HepG2 (cell line): Measurements from ENCODE around the gene ATE1. TPM values are rescaled to one million over a fixed set of nuclear protein-coding genes. Genes with fewer than 3 reads are reported as not detected.

Source experiments
- AGO2 ChIP-seq: fragments of 200-400 bp; formaldehyde crosslinking; optimal IDR thresholded peaks from 2 replicates; pipeline ENCODE3; 2017; ENCODE audit warnings: mild to moderate bottlenecking, low read depth, low read length, moderate library complexity
- ATF5 ChIP-seq: sonication (generic); formaldehyde crosslinking; IDR thresholded peaks from 2 replicates; pipeline ENCODE4 v1.4.0; 2020; ENCODE audit warnings: mild to moderate bottlenecking, low read depth, missing genetic modification reagents
- BATF2 ChIP-seq: sonication (generic); formaldehyde crosslinking; IDR thresholded peaks from 2 replicates; pipeline ENCODE4 v1.8.0; 2022; ENCODE audit warnings: mild to moderate bottlenecking, missing genetic modification reagents, moderate library complexity
- E2F1 ChIP-seq: sonication (generic); formaldehyde crosslinking; IDR thresholded peaks from 2 replicates; pipeline ENCODE4 v1.5.0; 2020; ENCODE audit warnings: missing genetic modification reagents
- HOXA7 ChIP-seq: sonication (generic); formaldehyde crosslinking; IDR thresholded peaks from 2 replicates; pipeline ENCODE4 v1.8.1; 2022; ENCODE audit warnings: mild to moderate bottlenecking, missing genetic modification reagents, moderate library complexity
- LBX2 ChIP-seq: sonication (generic); formaldehyde crosslinking; IDR thresholded peaks from 2 replicates; pipeline ENCODE4 v1.5.0; 2020; ENCODE audit warnings: missing genetic modification reagents, mild to moderate bottlenecking, borderline replicate concordance
- MAF1 ChIP-seq: sonication (generic); formaldehyde crosslinking; IDR thresholded peaks from 2 replicates; pipeline ENCODE4 v1.5.0; 2020; ENCODE audit warnings: missing genetic modification reagents, borderline replicate concordance
- MIER3 ChIP-seq: IDR thresholded peaks from 2 replicates; pipeline ENCODE4 v1.6.1; 2016; ENCODE audit warnings: missing compliant biosample characterization, borderline replicate concordance
- MNT ChIP-seq: fragments of 450-650 bp; IDR thresholded peaks from 2 replicates; pipeline ENCODE4 v1.6.1; 2016
- MZF1 ChIP-seq: sonication (generic); formaldehyde crosslinking; IDR thresholded peaks from 2 replicates; pipeline ENCODE4 v1.8.1; 2023; ENCODE audit warnings: mild to moderate bottlenecking, missing genetic modification reagents, borderline replicate concordance
- NR1H2 ChIP-seq: sonication (generic); formaldehyde crosslinking; IDR thresholded peaks from 2 replicates; pipeline ENCODE4 v1.8.1; 2022; ENCODE audit warnings: low read depth, missing genetic modification reagents, borderline replicate concordance
- SNRNP70 ChIP-seq: fragments of 200-400 bp; formaldehyde crosslinking; IDR thresholded peaks from 2 replicates; pipeline ENCODE4 v1.6.1; 2017; ENCODE audit warnings: mild to moderate bottlenecking, low read depth, low read length, moderate library complexity
- SPEN ChIP-seq: sonication (generic); formaldehyde crosslinking; IDR thresholded peaks from 2 replicates; pipeline ENCODE4 v1.5.1; 2020; ENCODE audit warnings: low read depth, mild to moderate bottlenecking, missing genetic modification reagents
- SRSF1 ChIP-seq: fragments of 200-400 bp; formaldehyde crosslinking; optimal IDR thresholded peaks from 2 replicates; pipeline ENCODE3; 2017; ENCODE audit warnings: mild to moderate bottlenecking, low read depth, low read length, moderate library complexity
- TCF7 ChIP-seq: sonication (generic); IDR thresholded peaks from 2 replicates; pipeline ENCODE4 v1.6.1; 2016; ENCODE audit warnings: antibody characterized with exemption, low read depth
- U2AF2 ChIP-seq: fragments of 200-400 bp; formaldehyde crosslinking; IDR thresholded peaks from 2 replicates; pipeline ENCODE4 v1.6.1; 2017; ENCODE audit warnings: low read depth, mild to moderate bottlenecking, low read length
- XRCC5 ChIP-seq: fragments of 200-400 bp; formaldehyde crosslinking; optimal IDR thresholded peaks from 2 replicates; pipeline ENCODE3; 2017; ENCODE audit warnings: mild to moderate bottlenecking, low read length
- ZKSCAN1 ChIP-seq: fragments of 150-350 bp; IDR thresholded peaks from 2 replicates; pipeline ENCODE4 v1.6.1; 2014; ENCODE audit warnings: low read length
- ZNF275 ChIP-seq: sonication (generic); formaldehyde crosslinking; IDR thresholded peaks from 2 replicates; pipeline ENCODE4 v1.8.0; 2022; ENCODE audit warnings: missing genetic modification reagents, mild to moderate bottlenecking, inconsistent platforms, borderline replicate concordance
- ZNF292 ChIP-seq: sonication (generic); formaldehyde crosslinking; IDR thresholded peaks from 2 replicates; pipeline ENCODE4 v1.8.1; 2022; ENCODE audit warnings: mild to moderate bottlenecking, low read depth, missing genetic modification reagents, borderline replicate concordance
- ZNF331 ChIP-seq: sonication (generic); formaldehyde crosslinking; IDR thresholded peaks from 2 replicates; pipeline ENCODE4 v1.4.0; 2020; ENCODE audit warnings: missing genetic modification reagents
- ZNF501 ChIP-seq: sonication (generic); formaldehyde crosslinking; IDR thresholded peaks from 2 replicates; pipeline ENCODE4 v1.5.1; 2020; ENCODE audit warnings: mild to moderate bottlenecking, moderate library complexity, missing genetic modification reagents
- ZNF619 ChIP-seq: sonication (generic); formaldehyde crosslinking; IDR thresholded peaks from 2 replicates; pipeline ENCODE4 v1.4.0; 2020; ENCODE audit warnings: mild to moderate bottlenecking, missing genetic modification reagents
- ZNF703 ChIP-seq: sonication (generic); formaldehyde crosslinking; IDR thresholded peaks from 2 replicates; pipeline ENCODE4 v1.5.1; 2020; ENCODE audit warnings: missing genetic modification reagents, mild to moderate bottlenecking, moderate library complexity, borderline replicate concordance
- ZNF839 ChIP-seq: sonication (generic); formaldehyde crosslinking; IDR thresholded peaks from 2 replicates; pipeline ENCODE4 v1.4.0; 2020; ENCODE audit warnings: missing genetic modification reagents, mild to moderate bottlenecking, borderline replicate concordance
- ZSCAN25 ChIP-seq: sonication (generic); formaldehyde crosslinking; IDR thresholded peaks from 2 replicates; pipeline ENCODE4 v1.8.0; 2022; ENCODE audit warnings: mild to moderate bottlenecking, missing genetic modification reagents
- polyA plus RNA-seq, 8 experiments: library from polyadenylated mRNA; depleted of rRNA in 3 of 8; stranded (reverse) in 7 of 8; unstranded in 1 of 8; fragments of >200 nt; fragmentation: Illumina TruSeq in 4 of 8; extraction: Trizol in 4 of 8; gene quantifications; 2 replicates each; pipeline versions ENCODE4 v1.2.1 to v1.2.3, GENCODE V29; 2011 to 2016; ENCODE audit warnings: low read depth in 4 of 8, missing spikeins in 1 of 8, mixed read lengths in 1 of 8; ENCODE audit not compliant: insufficient read depth in 1 of 8
- total RNA-seq, 5 experiments: library from RNA; depleted of rRNA; stranded (reverse); fragments of >200 nt; fragmentation: Illumina TruSeq; extraction: Trizol; gene quantifications; 2 replicates each; pipeline ENCODE4 v1.2.3, GENCODE V29; 2016; ENCODE audit warnings: low read depth in 1 of 5

The ATE1 gene
- total and polyA plus RNA-seq, 2 of the 13 experiments (the other 11 are each of a cell fraction or from before 2014, with no cell fraction given) = 17.5 to 42.2 TPM

GRCh38 chr10:121928528-121928884 lies 675 bp upstream of the ATE1 start (continued):
- TF ChIP-seq U2AF2 = no peak
- no peak for TF ChIP-seq ATF5 (CRISPR knock-in tag)
- no peak for TF ChIP-seq TCF7
- TF ChIP-seq E2F1 (CRISPR knock-in tag) = no peak
- TF ChIP-seq BATF2 = no peak
- TF ChIP-seq XRCC5 = no peak
- TF ChIP-seq LBX2 = no peak
- no peak for TF ChIP-seq ZNF275 (CRISPR knock-in tag)
- TF ChIP-seq NR1H2 (CRISPR knock-in tag) = no peak
- no peak for TF ChIP-seq MNT
- TF ChIP-seq ZNF292 (CRISPR knock-in tag) = no peak
- TF ChIP-seq ZNF839 (CRISPR knock-in tag) = no peak
- TF ChIP-seq AGO2 = no peak
- no peak for TF ChIP-seq ZSCAN25 (CRISPR knock-in tag)
- no peak for TF ChIP-seq SNRNP70
- TF ChIP-seq ZNF703 (CRISPR knock-in tag) = no peak
- TF ChIP-seq MZF1 (CRISPR knock-in tag) = no peak
- no peak for TF ChIP-seq ZNF331
- no peak for TF ChIP-seq MAF1 (CRISPR knock-in tag)
- no peak for TF ChIP-seq ZNF619 (CRISPR knock-in tag)
- no peak for TF ChIP-seq HOXA7 (CRISPR knock-in tag)
- no peak for TF ChIP-seq MIER3
- no peak for TF ChIP-seq ZNF501
- TF ChIP-seq SPEN (CRISPR knock-in tag) = no peak
- peak; percentile 55 for TF ChIP-seq SRSF1
- no peak for TF ChIP-seq ZKSCAN1
